ENCODE results near the gene SELENOH.
A peak's percentile ranks its signal among the peaks of the same experiment; 100 is the strongest.

Gene SELENOH

DNA sequence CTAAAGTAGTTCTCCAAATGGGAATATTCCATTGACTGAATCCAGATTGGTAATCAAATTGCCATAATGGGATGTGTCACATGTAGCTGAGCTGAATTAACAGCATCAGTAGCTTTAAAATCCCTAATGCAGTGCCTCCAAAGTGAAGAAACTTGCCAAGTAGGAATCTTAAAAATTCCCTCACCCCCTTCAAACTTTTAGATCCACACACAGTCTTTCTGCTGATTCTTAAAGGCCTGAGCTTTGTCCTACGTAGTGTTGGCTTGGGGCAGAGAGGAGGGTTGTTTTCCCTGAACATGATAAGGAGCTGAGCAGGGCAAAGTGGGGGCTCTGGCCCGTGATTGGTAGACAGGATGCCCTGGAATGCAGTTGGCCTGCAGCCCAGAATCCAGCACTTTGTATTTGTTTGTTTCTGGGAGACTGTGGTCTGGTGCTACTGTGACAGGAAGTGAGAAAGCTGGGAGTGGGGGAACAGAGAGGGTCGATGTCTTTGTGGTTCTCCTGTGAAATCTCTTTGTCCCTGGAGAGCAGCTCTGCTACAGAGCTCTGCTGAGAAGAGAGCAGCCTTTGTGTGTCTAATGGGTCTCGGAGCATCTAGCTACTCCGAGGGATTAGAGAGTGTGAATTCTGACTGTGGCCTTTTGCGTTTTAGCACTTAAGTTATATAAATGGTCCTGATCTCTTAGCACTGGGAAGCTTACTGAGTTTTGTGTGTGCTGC, 37.2 kb downstream of the SELENOH start:
- no peak for DNase-seq (ENCODE audit: low read depth in 2 of 3, low spot score in 1 of 3)

DNA sequence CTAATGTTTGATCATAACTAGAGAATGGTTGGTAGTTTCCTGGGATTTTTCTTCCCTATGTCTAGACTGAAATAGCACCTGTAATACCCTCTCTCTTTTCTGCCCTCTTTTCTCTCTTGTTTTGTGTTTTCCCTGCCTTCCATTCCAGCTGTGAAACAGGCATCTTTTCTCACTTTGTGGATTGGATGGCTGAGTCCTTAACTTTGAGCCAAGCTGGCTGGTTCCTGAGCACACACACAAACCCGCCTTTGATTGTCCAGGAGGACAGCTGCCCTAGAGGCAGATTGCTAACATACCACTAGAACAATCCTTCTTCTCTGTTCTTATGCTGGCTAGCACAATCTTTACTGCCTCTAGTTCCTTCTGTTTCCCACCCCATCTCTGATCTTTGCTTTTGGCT, 38.0 kb downstream of the SELENOH start:
- DNase-seq (ENCODE audit: low read depth in 2 of 3, low spot score in 1 of 3) = no peak

DNA sequence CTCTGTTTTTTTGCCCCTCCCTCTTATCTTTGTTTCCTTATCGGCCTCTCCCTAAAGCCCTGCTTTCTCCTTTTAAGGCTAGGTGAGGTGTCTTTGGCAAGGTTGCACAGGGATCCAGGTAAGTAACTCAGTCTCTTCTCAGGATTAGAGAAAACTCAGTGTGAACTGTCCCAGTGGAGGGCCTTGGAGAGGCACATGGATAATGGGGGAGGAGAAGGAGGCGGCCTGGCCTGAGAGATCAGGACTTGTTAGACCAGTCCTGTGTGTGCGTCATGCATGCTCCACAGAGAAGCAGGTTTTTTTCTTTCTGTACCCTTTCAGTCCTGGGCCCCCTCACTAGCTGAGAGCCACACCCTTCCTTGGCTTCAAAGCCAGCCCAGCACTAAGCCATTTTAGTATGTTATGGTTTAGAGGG, 40.2 kb downstream of the SELENOH start:
- DNase-seq (ENCODE audit: low read depth in 2 of 3, low spot score in 1 of 3) = no peak

DNA sequence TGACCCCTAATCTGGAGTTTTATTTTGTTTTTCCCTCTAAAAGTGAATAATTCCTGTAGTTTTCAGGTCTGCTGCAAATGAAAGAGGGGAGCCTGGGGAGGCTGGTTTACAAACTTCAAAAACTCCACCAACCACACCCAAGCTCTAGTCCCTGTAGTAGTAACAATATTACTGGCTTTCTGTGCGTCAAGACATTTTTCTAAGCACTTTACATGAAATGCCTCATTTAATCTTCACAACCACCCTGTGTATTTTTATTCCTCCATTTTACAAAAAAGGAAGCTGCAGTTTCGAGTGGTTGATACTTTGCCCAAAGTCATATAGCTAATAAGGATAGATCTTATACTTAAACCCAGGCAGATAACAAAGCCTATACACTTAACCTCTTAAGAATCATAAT, 43.8 kb downstream of the SELENOH start:
- no peak for DNase-seq (ENCODE audit: low read depth in 2 of 3, low spot score in 1 of 3)

- no peak for DNase-seq (ENCODE audit: low read depth in 2 of 3, low spot score in 1 of 3)
These were observed 45.1 kb downstream of the SELENOH start for GRCh38 chr11:57786436-57786835.

- no peak for DNase-seq (ENCODE audit: low read depth in 2 of 3, low spot score in 1 of 3)
These were observed 45.8 kb downstream of the SELENOH start for GRCh38 chr11:57787006-57787604.

DNA sequence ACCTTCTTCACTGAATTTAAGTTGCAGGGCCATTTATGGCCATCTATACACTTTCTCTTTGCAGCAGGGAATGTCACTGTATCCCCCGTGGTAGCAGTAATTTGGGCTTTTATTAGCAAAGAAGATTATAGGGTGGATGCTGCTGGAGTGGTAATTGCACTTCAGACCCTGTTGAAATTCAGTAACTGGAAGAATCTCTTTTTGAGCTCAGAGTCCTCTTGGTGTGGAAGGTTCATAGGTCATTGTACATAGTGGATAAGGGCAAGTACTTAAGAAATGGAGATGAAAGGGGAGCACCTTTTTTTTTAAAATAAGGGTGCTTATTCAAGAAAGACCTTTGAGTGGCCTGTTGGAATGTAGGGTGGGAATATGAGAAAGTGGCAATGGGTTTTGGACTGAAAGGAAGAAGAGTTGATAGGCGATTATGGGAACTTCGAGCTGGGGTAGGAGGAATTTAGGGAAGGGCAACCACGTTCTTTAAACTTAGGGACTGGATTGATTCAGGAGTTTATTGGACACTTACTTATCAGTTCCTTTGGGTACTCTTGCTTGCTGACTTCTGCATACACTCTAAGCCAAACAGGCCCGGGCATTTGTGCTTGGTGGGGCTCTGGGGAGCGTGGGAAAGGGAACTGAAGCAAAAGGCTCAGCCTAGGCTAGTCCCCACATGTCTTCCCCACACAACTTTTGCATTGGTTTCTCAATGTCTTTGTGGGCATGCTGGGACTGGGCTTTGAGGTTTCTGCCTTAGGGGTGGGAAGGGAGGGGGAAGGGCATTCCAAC, 46.8 kb downstream of the SELENOH start:
- DNase-seq (ENCODE audit: low read depth in 2 of 3, low spot score in 1 of 3) = no peak

DNA sequence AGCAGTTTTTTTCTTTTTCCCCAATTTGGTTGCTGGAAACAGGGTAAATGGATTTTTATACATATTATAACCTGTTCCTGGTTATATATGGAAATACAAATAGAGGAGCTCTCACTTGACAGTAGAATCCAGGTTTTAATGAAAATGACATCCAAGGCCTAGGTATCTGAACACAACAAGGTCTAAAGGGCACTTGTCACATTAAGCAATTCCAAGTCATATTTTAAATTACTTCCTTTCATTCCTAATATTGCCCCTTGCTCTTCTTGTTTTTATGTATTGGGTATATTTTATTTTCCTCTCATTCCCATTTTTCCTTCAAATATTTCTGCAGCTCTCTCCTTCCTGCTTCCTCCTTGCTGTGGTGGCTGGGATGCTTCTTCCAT, 47.4 kb downstream of the SELENOH start:
- DNase-seq (ENCODE audit: low read depth in 2 of 3, low spot score in 1 of 3) = no peak

DNA sequence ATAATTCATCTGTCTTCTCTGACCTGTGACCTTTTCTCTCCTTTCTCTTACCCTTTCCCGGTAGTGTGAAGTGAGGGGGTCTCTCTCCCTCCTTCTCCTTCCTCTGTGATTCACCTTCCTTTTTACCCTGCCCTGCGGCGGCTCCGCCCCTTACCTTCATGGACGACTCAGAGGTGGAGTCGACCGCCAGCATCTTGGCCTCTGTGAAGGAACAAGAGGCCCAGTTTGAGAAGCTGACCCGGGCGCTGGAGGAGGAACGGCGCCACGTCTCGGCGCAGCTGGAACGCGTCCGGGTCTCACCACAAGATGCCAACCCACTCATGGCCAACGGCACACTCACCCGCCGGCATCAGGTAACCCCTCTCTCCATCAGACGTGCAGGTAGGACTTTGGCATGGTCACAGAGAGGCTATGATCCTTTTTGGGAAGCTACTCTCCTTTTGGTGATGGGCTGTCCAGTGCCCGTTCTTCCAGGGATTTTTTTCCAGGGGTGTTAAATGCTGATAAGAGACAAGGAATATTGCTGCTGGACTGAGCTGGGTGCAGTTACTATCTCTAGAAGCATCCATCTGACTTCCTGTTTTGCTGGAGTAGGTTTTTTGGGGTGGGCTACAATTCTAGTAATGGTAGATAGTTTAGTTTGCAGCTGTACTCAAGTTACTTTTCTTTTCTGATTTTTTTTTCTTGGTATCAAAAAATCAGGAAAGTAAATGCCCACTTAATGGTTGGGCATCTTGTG, 50.2 kb downstream of the SELENOH start:
- DNase-seq (ENCODE audit: low read depth in 2 of 3, low spot score in 1 of 3) = no peak

DNA sequence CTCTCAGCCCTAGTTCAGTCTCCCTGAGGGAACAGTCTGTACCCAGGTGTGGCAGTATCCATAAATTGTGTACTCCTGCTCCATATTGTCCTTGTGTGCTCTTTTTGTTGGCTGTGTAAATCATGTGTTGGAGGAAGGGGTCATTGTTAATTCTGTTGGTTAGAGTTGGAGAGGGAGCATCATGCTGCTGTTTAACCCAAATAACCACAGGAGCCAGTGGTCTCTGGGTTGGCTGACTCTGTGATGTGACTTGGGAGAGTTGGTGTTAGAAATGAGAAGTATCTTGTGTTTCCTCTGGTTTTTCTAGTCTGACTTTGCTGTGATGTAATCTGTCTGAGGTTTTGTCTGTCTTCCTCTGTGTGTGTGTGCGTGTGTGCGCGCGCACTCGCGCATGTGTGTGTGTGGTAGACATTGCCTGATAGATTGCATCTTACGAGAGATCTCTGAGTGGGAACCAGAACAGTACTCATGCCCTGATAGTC, 50.8 kb downstream of the SELENOH start:
- DNase-seq (ENCODE audit: low read depth in 2 of 3, low spot score in 1 of 3) = peak; percentile 56 to 70 (median 65)

DNA sequence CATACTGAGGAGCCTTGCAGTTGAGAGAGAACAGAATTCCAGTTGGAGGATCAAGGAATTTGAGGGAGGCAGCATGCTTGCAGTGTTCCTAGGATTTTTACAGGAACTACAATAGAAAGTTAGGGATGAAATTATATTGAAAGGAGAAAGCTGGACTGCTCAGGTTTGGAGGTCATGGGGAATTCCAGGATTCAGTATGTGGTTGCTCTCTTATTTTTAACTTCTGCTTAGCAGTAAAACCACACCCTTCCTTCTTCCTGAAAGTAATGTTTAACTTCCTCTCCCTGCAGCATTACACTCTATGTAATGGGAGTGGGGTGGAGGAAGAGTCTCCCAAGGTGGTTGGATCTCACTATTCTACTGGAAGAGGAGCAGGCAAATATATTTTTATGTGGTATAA, 51.6 kb downstream of the SELENOH start:
- no peak for DNase-seq (ENCODE audit: low read depth in 2 of 3, low spot score in 1 of 3)

Measured in stimulated activated CD4-positive, alpha-beta T cell treated with anti-CD3 and anti-CD28 coated beads, Interleukin-12 subunit alpha, Interleukin-12 subunit beta, amount 100 ng/mL, for 48 hours (primary cell).